Ovary (tissue), 9 donors: ENCODE results near the gene PPM1H. TPM values are rescaled to one million over a fixed set of nuclear protein-coding genes. Genes with fewer than 3 reads are reported as not detected.

Source experiments
- DNase-seq, 5 donors: peaks; one replicate each; pipeline ENCODE4 v3.0.0-alpha.2; 2019 to 2020
- H3K27ac ChIP-seq, 2 donors: fragments of 200-600 bp; one replicate each; pipeline versions ENCODE4 v1.5.1 to v1.8.0; 2019 to 2022
- H3K27me3 ChIP-seq: fragments of 200-600 bp; one replicate; pipeline ENCODE4 v1.8.0; 2022
- H3K36me3 ChIP-seq: fragments of 200-600 bp; sonication (generic); one replicate; pipeline ENCODE4 v1.5.1; 2019
- H3K4me1 ChIP-seq: one replicate; pipeline ENCODE4 v1.8.1; 2013; ENCODE audit warnings: mild to moderate bottlenecking, moderate library complexity; ENCODE audit not compliant: insufficient read depth
- H3K4me3 ChIP-seq: fragments of 200-600 bp; sonication (generic); one replicate; pipeline ENCODE4 v1.5.1; 2017
- H3K9me3 ChIP-seq, 2 donors: fragments of 200-600 bp in 1 of 2; sonication (generic) in 1 of 2; one replicate each; pipeline versions ENCODE4 v1.5.1 to v1.8.1; 2013 to 2019; ENCODE audit warnings: mild to moderate bottlenecking in 1 of 2, moderate library complexity in 1 of 2
- EP300 ChIP-seq: sonication (generic); formaldehyde crosslinking; IDR thresholded peaks from one replicate; pipeline ENCODE4 v1.6.1; 2017; ENCODE audit warnings: antibody characterized with exemption
- POLR2A ChIP-seq: fragments of 450-650 bp; IDR thresholded peaks from one replicate; pipeline ENCODE4 v1.6.1; 2017; ENCODE audit warnings: antibody characterized with exemption, mild to moderate bottlenecking, moderate library complexity
- WGBS, 3 donors: extraction: QIAGEN DNeasy Blood & Tissue Kit in 1 of 3; methylation state at CpG; one replicate each; pipeline versions ENCODE4 v1.1.5 to v1.1.7; 2013 to 2017; 5-methylcytosine and 5-hydroxymethylcytosine counted together
- intact Hi-C, 4 donors: fragments of 100-400 bp; cut with DNase I; formaldehyde crosslinking; loops; one replicate each; pipeline versions ENCODE4 v1.11.0 to v1.15.1; 2022 to 2023
- polyA plus RNA-seq, 2 donors: library from polyadenylated mRNA; stranded (reverse); fragments of 200-250 nt in 1 of 2; fragments of 350-450 nt in 1 of 2; fragmentation: Illumina TruSeq in 1 of 2; extraction: RNeasy Lipid Tissue Mini Kit (QIAGEN cat#74804) in 1 of 2; gene quantifications; one replicate each; pipeline ENCODE4 v1.2.3, GENCODE V29; 2013 to 2014
- total RNA-seq, 7 donors: library from RNA; depleted of rRNA in 2 of 7; stranded (reverse); fragments of >200 nt in 2 of 7; fragmentation: NEBNext Ultra II Directional in 3 of 7; extraction: Animal tissue kit (Norgen Biotek cat#: 25700) in 3 of 7; gene quantifications; one replicate each; pipeline versions ENCODE4 v1.1.0 to v1.2.4, GENCODE V29; 2016 to 2023
- TF ChIP-seq, protein P1 (sequence below), 3 donors: fragments of 450-650 bp in 2 of 3; fragments of 200-600 bp in 1 of 3; IDR thresholded peaks; one replicate each; pipeline versions ENCODE4 v1.5.1 to v1.8.0; 2016 to 2022; ENCODE audit warnings: antibody characterized with exemption in 3 of 3, mild to moderate bottlenecking in 1 of 3
- donor health status: DM: no; HTN: no; CAD: no; lungs with moderate emphysema.
- donor health status: DM: no; HTN: no; CAD: no.
- donor health status: Bipolar disorder and iron deficiency.
- donor health status: DM: yes; HTN: yes; CAD: no.
- donor health status: DM: no; HTN: no; CAD: no.
- donor health status: DM: yes; HTN: yes; CAD: no.

PPM1H gene
- total and polyA plus RNA-seq, 9 donors = 1.6 to 45.4 (median 12.0) TPM

DNA sequence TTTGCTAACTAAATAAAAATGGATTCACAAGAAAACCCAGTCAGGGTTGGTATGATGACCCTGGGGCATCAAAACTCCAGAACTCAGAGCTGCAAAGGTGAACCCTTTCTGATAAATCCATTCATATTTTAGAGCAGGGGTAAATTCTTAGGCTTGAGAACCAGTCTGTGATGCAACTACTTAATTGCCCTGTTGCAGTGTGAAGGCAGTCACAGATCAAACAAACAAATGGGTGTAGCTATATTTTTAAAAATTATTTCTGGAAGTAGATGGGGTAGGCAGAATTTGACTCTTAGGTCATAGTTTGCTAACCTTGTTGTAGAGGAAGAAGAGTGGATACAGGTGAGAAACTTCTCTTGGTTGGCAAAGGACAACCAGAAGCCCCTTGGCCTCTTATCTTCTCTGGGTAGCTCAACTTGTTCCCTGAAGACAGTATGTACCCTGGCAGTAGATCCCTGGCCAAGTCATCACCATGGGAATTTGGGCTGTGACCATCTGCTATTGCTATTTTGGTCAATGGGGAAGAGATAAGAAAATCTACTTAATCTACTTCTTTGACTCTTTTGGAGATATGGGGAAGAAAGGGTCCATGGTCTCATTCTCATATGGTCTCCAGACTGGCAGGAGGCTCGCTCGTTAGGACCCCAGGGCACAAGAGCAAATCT lies 216.1 kb downstream of the PPM1H start:
- no peaks in the 10 kb centered on the region for H3K36me3 ChIP-seq
- no peaks in the 10 kb centered on the region for H3K9me3 ChIP-seq
- intact Hi-C loops = no loop called here
- no peak for DNase-seq
- H3K27ac ChIP-seq = no peak overlapping the region
- H3K27me3 ChIP-seq = no peaks in the 10 kb centered on the region
- peaks cover 8% of the 10 kb centered on the region for H3K4me1 ChIP-seq
- no peak overlapping the region for H3K4me3 ChIP-seq
- TF ChIP-seq EP300 (no peak), POLR2A (no peak)
- TF ChIP-seq, protein P1, sequence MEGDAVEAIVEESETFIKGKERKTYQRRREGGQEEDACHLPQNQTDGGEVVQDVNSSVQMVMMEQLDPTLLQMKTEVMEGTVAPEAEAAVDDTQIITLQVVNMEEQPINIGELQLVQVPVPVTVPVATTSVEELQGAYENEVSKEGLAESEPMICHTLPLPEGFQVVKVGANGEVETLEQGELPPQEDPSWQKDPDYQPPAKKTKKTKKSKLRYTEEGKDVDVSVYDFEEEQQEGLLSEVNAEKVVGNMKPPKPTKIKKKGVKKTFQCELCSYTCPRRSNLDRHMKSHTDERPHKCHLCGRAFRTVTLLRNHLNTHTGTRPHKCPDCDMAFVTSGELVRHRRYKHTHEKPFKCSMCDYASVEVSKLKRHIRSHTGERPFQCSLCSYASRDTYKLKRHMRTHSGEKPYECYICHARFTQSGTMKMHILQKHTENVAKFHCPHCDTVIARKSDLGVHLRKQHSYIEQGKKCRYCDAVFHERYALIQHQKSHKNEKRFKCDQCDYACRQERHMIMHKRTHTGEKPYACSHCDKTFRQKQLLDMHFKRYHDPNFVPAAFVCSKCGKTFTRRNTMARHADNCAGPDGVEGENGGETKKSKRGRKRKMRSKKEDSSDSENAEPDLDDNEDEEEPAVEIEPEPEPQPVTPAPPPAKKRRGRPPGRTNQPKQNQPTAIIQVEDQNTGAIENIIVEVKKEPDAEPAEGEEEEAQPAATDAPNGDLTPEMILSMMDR (IDR thresholded peaks at IDR 0.05) = no peak
- 97 to 98% (median 98%) methylated on average over 2 of the region's 2 CpGs for WGBS, 3 donors

DNA sequence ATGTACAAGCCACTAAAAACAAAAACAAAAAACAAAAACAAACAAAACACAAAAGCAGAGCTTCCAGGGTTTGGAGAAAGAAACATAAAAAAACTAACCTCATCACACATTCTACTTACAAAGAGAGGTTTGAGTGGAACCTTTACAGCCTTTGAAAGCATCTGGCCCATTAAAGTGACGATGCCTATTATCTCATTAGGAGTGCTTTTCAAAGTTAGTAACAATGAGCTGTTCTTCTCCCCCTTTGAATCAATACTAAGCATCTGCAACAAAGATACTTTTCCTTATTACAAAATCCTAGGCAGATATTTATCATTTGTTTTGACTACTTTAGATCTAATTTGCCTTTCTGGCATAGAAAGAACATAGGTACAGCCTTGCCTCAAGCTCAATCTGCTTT lies 217.3 kb downstream of the PPM1H start:
- DNase-seq = no peak
- Histone ChIP-seq H3K4me1 (peaks cover 9% of the 10 kb centered on the region), H3K4me3 (no peak overlapping the region), H3K9me3 (no peaks in the 10 kb centered on the region), H3K27me3 (no peaks in the 10 kb centered on the region), H3K27ac (no peak overlapping the region), H3K36me3 (no peaks in the 10 kb centered on the region)
- TF ChIP-seq EP300 (no peak), POLR2A (no peak)
- TF ChIP-seq, protein P1 (IDR thresholded peaks at IDR 0.05) = no peak
- intact Hi-C loops = no loop called here
- WGBS, 3 donors = 91 to 97% (median 97%) methylated on average over 1 of the region's 1 CpG

DNA sequence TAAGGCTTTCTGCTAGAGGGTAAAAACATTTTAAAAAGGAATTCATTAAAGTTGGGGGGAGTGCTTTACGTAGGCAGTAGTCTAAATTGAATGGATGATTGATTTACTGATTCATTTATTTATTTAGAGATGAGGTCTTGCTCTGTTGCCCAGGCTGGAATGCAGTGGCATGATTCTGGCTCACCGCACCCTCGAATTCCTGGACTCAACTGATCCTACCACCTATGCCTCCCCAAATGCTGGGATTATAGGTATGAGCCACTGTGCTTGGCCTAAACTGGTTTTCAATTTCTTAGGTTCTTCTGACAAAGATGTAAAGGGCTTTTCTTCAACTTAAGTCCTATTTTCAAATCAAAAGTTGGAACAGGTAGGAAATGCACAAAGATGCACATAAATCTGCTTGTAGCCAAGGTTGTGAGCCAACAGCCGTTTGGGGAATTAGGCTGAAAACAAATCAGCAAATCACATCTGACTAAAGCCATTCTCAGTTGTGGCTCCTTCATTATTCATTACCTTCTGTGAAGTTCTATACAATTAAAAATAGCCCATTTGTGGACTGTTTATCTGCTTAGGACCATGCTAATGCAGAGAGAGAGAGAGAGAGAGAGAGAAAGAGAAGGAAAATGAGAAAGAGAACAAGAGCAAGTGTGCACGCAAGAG lies 218.0 kb downstream of the PPM1H start:
- intact Hi-C loops = no loop called here
- no peak overlapping the region for H3K27ac ChIP-seq
- WGBS, 3 donors = 84 to 88% (median 86%) methylated on average over 5 of the region's 5 CpGs

DNA sequence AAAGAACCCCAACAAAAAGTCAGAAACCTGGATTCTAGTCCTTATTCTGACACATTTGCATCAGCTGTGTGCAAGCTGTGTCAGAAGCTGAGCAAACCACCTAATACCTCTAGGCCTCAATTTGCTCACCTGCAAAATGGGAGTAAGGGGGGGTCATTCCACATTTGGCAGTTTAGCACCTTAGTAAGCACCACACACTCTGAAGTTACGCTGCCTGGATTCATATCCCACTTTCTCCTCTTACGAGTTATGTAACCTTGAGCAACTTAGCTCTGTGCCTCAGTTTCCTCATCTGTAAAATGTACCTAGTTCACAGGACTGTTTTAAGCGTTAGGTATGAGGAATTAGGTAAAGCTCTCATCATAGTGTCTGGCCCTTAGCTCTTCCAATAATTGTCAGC lies 218.9 kb downstream of the PPM1H start:
- 67 to 98% (median 97%) methylated on average over 3 of the region's 3 CpGs for WGBS, 3 donors
- DNase-seq = no peak

More for the DNA sequence above, 218.0 kb downstream of the PPM1H start:
- Histone ChIP-seq H3K27me3 (no peaks in the 10 kb centered on the region), H3K9me3 (no peaks in the 10 kb centered on the region), H3K4me1 (peaks cover 9% of the 10 kb centered on the region), H3K36me3 (no peaks in the 10 kb centered on the region), H3K4me3 (no peak overlapping the region)
- no peak for DNase-seq
- TF ChIP-seq EP300 = no peak
- no peak for TF ChIP-seq POLR2A
- TF ChIP-seq, protein P1 (IDR thresholded peaks at IDR 0.05) = no peak

More for the DNA sequence above, 218.9 kb downstream of the PPM1H start:
- TF ChIP-seq EP300 (no peak), POLR2A (no peak)
- TF ChIP-seq, protein P1 (IDR thresholded peaks at IDR 0.05) = no peak
- peaks cover 9% of the 10 kb centered on the region for H3K4me1 ChIP-seq
- no peaks in the 10 kb centered on the region for H3K9me3 ChIP-seq
- no peak overlapping the region for H3K27ac ChIP-seq
- intact Hi-C loops = no loop called here
- H3K4me3 ChIP-seq = no peak overlapping the region
- H3K36me3 ChIP-seq = no peaks in the 10 kb centered on the region
- no peaks in the 10 kb centered on the region for H3K27me3 ChIP-seq
